ENCODE data around the gene B3GAT3.

- TF ChIP-seq POLR2A (IDR thresholded peaks at IDR 0.05) (no peak), CTCF (IDR thresholded peaks at IDR 0.05) (no peak)
Measured at GRCh38 chr11:62603776-62604299, 17.9 kb downstream of the B3GAT3 start.
